Measurements from ENCODE around the gene GRK5.
"Not testable (repeated sequence)": the region's sequence is repeated elsewhere in the genome, so short reads cannot be mapped to it uniquely, and the experiment has no call there.

GRK5 gene

GRCh38 chr10:119233123-119233820 is 25.9 kb downstream of the GRK5 start:
- DNase-seq (ENCODE audit: low read depth): no peak
- no peak overlapping the region for H3K4me3 ChIP-seq (ENCODE audit: low read depth, low read length)
- TF ChIP-seq POLR2A (IDR thresholded peaks at IDR 0.05; ENCODE audit: extremely low read depth, insufficient read length) (no peak), CTCF (IDR thresholded peaks at IDR 0.05; ENCODE audit: low read depth, low read length) (no peak), MAX (IDR thresholded peaks at IDR 0.05; ENCODE audit: low read depth, low read length) (no peak), MYC (IDR thresholded peaks at IDR 0.05; ENCODE audit: low read depth, low read length) (no peak)

- no peak for DNase-seq (ENCODE audit: low read depth)
- TF ChIP-seq MAX (IDR thresholded peaks at IDR 0.05; ENCODE audit: low read depth, low read length) (no peak), POLR2A (IDR thresholded peaks at IDR 0.05; ENCODE audit: extremely low read depth, insufficient read length) (no peak), MYC (IDR thresholded peaks at IDR 0.05; ENCODE audit: low read depth, low read length) (no peak), CTCF (IDR thresholded peaks at IDR 0.05; ENCODE audit: low read depth, low read length) (no peak)
- H3K4me3 ChIP-seq (ENCODE audit: low read depth, low read length): no peak overlapping the region
Observed at GRCh38 chr10:119233821-119234220, 26.4 kb downstream of the GRK5 start.

- DNase-seq (ENCODE audit: low read depth): no peak
- TF ChIP-seq POLR2A (IDR thresholded peaks at IDR 0.05; ENCODE audit: extremely low read depth, insufficient read length) (no peak), MAX (IDR thresholded peaks at IDR 0.05; ENCODE audit: low read depth, low read length) (no peak), CTCF (IDR thresholded peaks at IDR 0.05; ENCODE audit: low read depth, low read length) (no peak), MYC (IDR thresholded peaks at IDR 0.05; ENCODE audit: low read depth, low read length) (no peak)
- H3K4me3 ChIP-seq (ENCODE audit: low read depth, low read length): no peak overlapping the region
Observed at GRCh38 chr10:119235356-119235755, 28.0 kb downstream of the GRK5 start.

GRCh38 chr10:119237722-119238436 is 30.5 kb downstream of the GRK5 start:
- no peak for TF ChIP-seq MYC (IDR thresholded peaks at IDR 0.05; ENCODE audit: low read depth, low read length)
- no peak for TF ChIP-seq POLR2A (IDR thresholded peaks at IDR 0.05; ENCODE audit: extremely low read depth, insufficient read length)
- no peak for TF ChIP-seq MAX (IDR thresholded peaks at IDR 0.05; ENCODE audit: low read depth, low read length)
- no peak for TF ChIP-seq CTCF (IDR thresholded peaks at IDR 0.05; ENCODE audit: low read depth, low read length)
- H3K4me3 ChIP-seq (ENCODE audit: low read depth, low read length): no peak overlapping the region
- no peak for DNase-seq (ENCODE audit: low read depth)

GRCh38 chr10:119238577-119238976 is 31.2 kb downstream of the GRK5 start:
- no peak for DNase-seq (ENCODE audit: low read depth)
- no peak for TF ChIP-seq MYC (IDR thresholded peaks at IDR 0.05; ENCODE audit: low read depth, low read length)
- no peak for TF ChIP-seq MAX (IDR thresholded peaks at IDR 0.05; ENCODE audit: low read depth, low read length)

GRCh38 chr10:119239015-119239414 is 31.6 kb downstream of the GRK5 start:
- H3K4me3 ChIP-seq (ENCODE audit: low read depth, low read length); DNase-seq (ENCODE audit: low read depth): not testable (repeated sequence)

More at GRCh38 chr10:119238577-119238976, 31.2 kb downstream of the GRK5 start:
- no peak overlapping the region for H3K4me3 ChIP-seq (ENCODE audit: low read depth, low read length)

GRCh38 chr10:119239630-119240029 is 32.3 kb downstream of the GRK5 start:
- H3K4me3 ChIP-seq (ENCODE audit: low read depth, low read length); DNase-seq (ENCODE audit: low read depth): not testable (repeated sequence)
